K562 (cell line): ENCODE measurements around the gene LOC128125822.

Experiments
- ATAC-seq: fragments of 200-7000 bp; cut with Tn5 transposase; 3 replicates; pipeline ENCODE4 v1.9.1; 2020; ENCODE audit warnings: moderate library complexity
- BruUV-seq: library from RNA; stranded (reverse); fragments of 400-500 nt; replicated peaks from 2 replicates; lab custom pipeline; 2021; lab: Mats Ljungman, UMichigan
- CTCF ChIA-PET: fragments of 300-600 bp; formaldehyde crosslinking; extraction: SDS; loops from one replicate; lab custom pipeline; 2021; ENCODE audit warnings: low intra/inter-chr PET ratio; lab: Yijun Ruan, JAX
- POLR2A ChIA-PET: fragments of 300-600, 350-650 bp; sonication (Branson Sonifier 250); formaldehyde crosslinking; extraction: SDS; loops from one replicate; lab custom pipeline; 2021; ENCODE audit warnings: antibody characterized with exemption, inconsistent platforms; lab: Yijun Ruan, JAX
- DNase-seq, 4 experiments: peaks; one replicate each; pipeline versions ENCODE4 v3.0.0 to v3.0.0-alpha.2; 2011 to 2018; ENCODE audit warnings: low spot score in 3 of 4, mixed read lengths in 3 of 4; ENCODE audit errors: extremely low read depth in 1 of 4
- FAIRE-seq: peaks from 2 replicates; lab custom pipeline; 2011; peaks lifted over from hg19 to GRCh38; lab: Jason Lieb, UNC
- H2AFZ ChIP-seq: 2 replicates; pipeline ENCODE4 v1.6.0; 2011; ENCODE audit warnings: low read depth, low read length, control low read depth, inconsistent platforms
- H3K27ac ChIP-seq: fragments of 200-600 bp; 3 replicates; pipeline ENCODE4 v1.8.0; 2011; ENCODE audit warnings: low read depth, mild to moderate bottlenecking, control low read depth, inconsistent platforms, low read length, moderate library complexity, mixed read lengths; ENCODE audit errors: extremely low read depth
- H3K27me3 ChIP-seq, 2 experiments: fragments of 300-600 bp in 1 of 2; 2 replicates in 1 of 2; 3 replicates in 1 of 2; pipeline versions ENCODE4 v1.6.0 to v1.8.0; 2011; ENCODE audit warnings: inconsistent platforms in 2 of 2, low read length in 2 of 2, mild to moderate bottlenecking in 1 of 2, mixed read lengths in 1 of 2, moderate library complexity in 1 of 2; ENCODE audit not compliant: control insufficient read depth in 2 of 2, insufficient read depth in 2 of 2
- H3K36me3 ChIP-seq: fragments of 300-600 bp; 3 replicates; pipeline ENCODE4 v1.8.0; 2011; ENCODE audit warnings: mild to moderate bottlenecking, low read length, inconsistent platforms; ENCODE audit not compliant: control insufficient read depth, insufficient read depth
- H3K4me1 ChIP-seq, 2 experiments: fragments of 200-600 bp in 1 of 2; replicated peaks in 1 of 2; 2 replicates in 1 of 2; 3 replicates in 1 of 2; pipeline versions ENCODE4 v1.5.1 to v1.8.0; 2011; ENCODE audit warnings: inconsistent platforms in 2 of 2, low read length in 2 of 2, mild to moderate bottlenecking in 1 of 2, mixed read lengths in 1 of 2, moderate library complexity in 1 of 2; ENCODE audit not compliant: control insufficient read depth in 2 of 2, insufficient read depth in 2 of 2
- H3K4me2 ChIP-seq: 2 replicates; pipeline ENCODE4 v1.6.1; 2011; ENCODE audit warnings: low read length, control low read depth, inconsistent platforms, mixed read lengths; ENCODE audit not compliant: insufficient read depth
- H3K4me3 ChIP-seq: fragments of 200-600 bp; sonication (generic), shearing (Covaris generic); 2 replicates; pipeline ENCODE4 v1.5.1; 2016; ENCODE audit warnings: control low read depth, inconsistent platforms
- H3K79me2 ChIP-seq: fragments of 200-600 bp; 3 replicates; pipeline ENCODE4 v1.8.0; 2011; ENCODE audit warnings: low read length, inconsistent platforms; ENCODE audit not compliant: control insufficient read depth, insufficient read depth
- H3K9ac ChIP-seq, 2 experiments: 2 replicates each; pipeline versions ENCODE4 v1.6.0 to v1.6.1; 2011; ENCODE audit warnings: low read depth in 2 of 2, low read length in 2 of 2, control low read depth in 1 of 2, inconsistent platforms in 1 of 2, mild to moderate bottlenecking in 1 of 2, mixed read lengths in 1 of 2; ENCODE audit not compliant: insufficient read depth in 1 of 2
- H3K9me1 ChIP-seq: one replicate; pipeline ENCODE4 v1.6.0; 2011; ENCODE audit warnings: inconsistent platforms, mild to moderate bottlenecking, low read length, moderate library complexity; ENCODE audit not compliant: control insufficient read depth, insufficient read depth
- H3K9me3 ChIP-seq: replicated peaks from 2 replicates; pipeline ENCODE4 v1.5.1; 2011; ENCODE audit warnings: low read depth, low read length, inconsistent platforms; ENCODE audit not compliant: control insufficient read depth, insufficient read depth
- H4K20me1 ChIP-seq: replicated peaks from 2 replicates; pipeline ENCODE4 v1.6.1; 2011; ENCODE audit warnings: low read length, inconsistent platforms, mixed read lengths; ENCODE audit not compliant: control insufficient read depth, insufficient read depth
- AFF4 ChIP-seq: sonication (generic); formaldehyde crosslinking; IDR thresholded peaks from 2 replicates; pipeline ENCODE4 v1.8.0; 2023; ENCODE audit warnings: mild to moderate bottlenecking, missing genetic modification reagents
- ATF7 ChIP-seq: fragments of 450-650 bp; IDR thresholded peaks from 2 replicates; pipeline ENCODE4 v1.7.1; 2014; ENCODE audit warnings: mild to moderate bottlenecking, moderate library complexity
- MTA3 ChIP-seq: fragments of 450-650 bp; formaldehyde crosslinking; IDR thresholded peaks from 2 replicates; pipeline ENCODE4 v1.6.1; 2017; ENCODE audit warnings: mild to moderate bottlenecking, borderline replicate concordance
- NELFE ChIP-seq: IDR thresholded peaks from 2 replicates; pipeline ENCODE4 v1.6.1; 2011; ENCODE audit warnings: mild to moderate bottlenecking; ENCODE audit not compliant: insufficient read depth, insufficient read length
- NFYB ChIP-seq: IDR thresholded peaks from 2 replicates; pipeline ENCODE4 v1.6.1; 2011; ENCODE audit warnings: mild to moderate bottlenecking, moderate library complexity; ENCODE audit not compliant: insufficient read length; ENCODE audit errors: extremely low read depth
- RBM22 ChIP-seq: fragments of 200-400 bp; formaldehyde crosslinking; IDR thresholded peaks from 2 replicates; pipeline ENCODE4 v1.6.1; 2018; ENCODE audit warnings: low read length, low read depth; ENCODE audit not compliant: poor library complexity, severe bottlenecking
- SRSF3 ChIP-seq: fragments of 200-400 bp; formaldehyde crosslinking; IDR thresholded peaks from 2 replicates; pipeline ENCODE4 v1.6.1; 2016; ENCODE audit warnings: mild to moderate bottlenecking, low read length, moderate library complexity; ENCODE audit not compliant: insufficient read depth
- ZNF217 ChIP-seq: sonication (generic); formaldehyde crosslinking; IDR thresholded peaks from 2 replicates; pipeline ENCODE4 v1.8.0; 2022; ENCODE audit warnings: mild to moderate bottlenecking, missing genetic modification reagents
- ZNF311 ChIP-seq: fragments of 250-450 bp; sonication (Bioruptor Pico); IDR thresholded peaks from 2 replicates; pipeline ENCODE4 v1.4.0; 2020; ENCODE audit warnings: mild to moderate bottlenecking, moderate library complexity
- ZNF75A ChIP-seq: fragments of 450-650 bp; formaldehyde crosslinking; IDR thresholded peaks from 2 replicates; pipeline ENCODE4 v1.4.0; 2020; ENCODE audit warnings: mild to moderate bottlenecking
- in situ Hi-C: fragments of 300-500 bp; cut with MboI; formaldehyde crosslinking; loops from 4 replicates; pipeline ENCODE4 v1.15.0; 2018; ENCODE audit warnings: inconsistent platforms, mixed read lengths
- intact Hi-C: fragments of 100-400 bp; cut with micrococcal nuclease; formaldehyde crosslinking; loops from 2 replicates; pipeline ENCODE4 v1.14.2; 2022

The LOC128125822 gene

GRCh38 chr6:63537959-63538300 lies 34.4 kb upstream of the LOC128125822 start:
- H3K27me3 ChIP-seq: no peaks in the 10 kb centered on the region
- BruUV-seq: no TSS peak
- no peak overlapping the region for H3K4me2 ChIP-seq
- ATAC-seq (no peak), DNase-seq (no peak), FAIRE-seq (no peak)
- ChIA-PET POLR2A (no interaction called here), CTCF (no interaction called here)
- no peak overlapping the region for H3K27ac ChIP-seq
- intact Hi-C loops (no loop called here), in situ Hi-C loops (no loop called here)
- H3K4me3 ChIP-seq: no peak overlapping the region
- no peak overlapping the region for H3K9ac ChIP-seq
- no peak overlapping the region for H2AFZ ChIP-seq
- no peaks in the 10 kb centered on the region for H3K79me2 ChIP-seq
- TF ChIP-seq AFF4: no peak
- no peak for TF ChIP-seq NELFE
- TF ChIP-seq MTA3: no peak
- TF ChIP-seq ZNF217 (CRISPR knock-in tag): no peak
- no peak for TF ChIP-seq ZNF311
- no peak for TF ChIP-seq ZNF75A (CRISPR knock-in tag)
- no peak for TF ChIP-seq NFYB
- no peak for TF ChIP-seq SRSF3
- no peak for TF ChIP-seq RBM22
- no peak for TF ChIP-seq ATF7
- no peaks in the 10 kb centered on the region for H4K20me1 ChIP-seq
- no peaks in the 10 kb centered on the region for H3K4me1 ChIP-seq
- H3K36me3 ChIP-seq: no peaks in the 10 kb centered on the region
- no peaks in the 10 kb centered on the region for H3K9me3 ChIP-seq
- H3K9me1 ChIP-seq: no peaks in the 10 kb centered on the region
